Muscle layer of duodenum (tissue), 2 donors: ENCODE results near the gene ERP29.
"Not testable (repeated sequence)": the region's sequence is repeated elsewhere in the genome, so short reads cannot be mapped to it uniquely, and the experiment has no call there.

ENCODE experiments used
- H3K27ac ChIP-seq: one replicate; pipeline ENCODE4 v1.7.0; 2013; ENCODE audit warnings: mild to moderate bottlenecking, low read length
- H3K27me3 ChIP-seq: one replicate; pipeline ENCODE4 v1.7.0; 2013; ENCODE audit warnings: low read depth, mild to moderate bottlenecking, control low read depth, low read length
- H3K36me3 ChIP-seq, 2 donors: one replicate each; pipeline ENCODE4 v1.7.0; 2013; ENCODE audit warnings: low read length in 2 of 2, control low read depth in 1 of 2, mild to moderate bottlenecking in 1 of 2; ENCODE audit not compliant: insufficient read depth in 2 of 2, control insufficient read depth in 1 of 2
- H3K4me1 ChIP-seq, 2 donors: one replicate each; pipeline ENCODE4 v1.7.0; 2013; ENCODE audit warnings: low read length in 2 of 2, mild to moderate bottlenecking in 2 of 2, control low read depth in 1 of 2, moderate library complexity in 1 of 2; ENCODE audit not compliant: insufficient read depth in 2 of 2, control insufficient read depth in 1 of 2
- H3K4me3 ChIP-seq, 2 donors: one replicate each; pipeline ENCODE4 v1.7.0; 2013; ENCODE audit warnings: low read length in 2 of 2, low read depth in 1 of 2, mild to moderate bottlenecking in 1 of 2
- H3K9me3 ChIP-seq, 2 donors: one replicate each; pipeline ENCODE4 v1.7.0; 2013; ENCODE audit warnings: low read length in 2 of 2, control low read depth in 1 of 2, mild to moderate bottlenecking in 1 of 2; ENCODE audit not compliant: control insufficient read depth in 1 of 2
- donor health status: healthy.

The ERP29 gene

GRCh38 chr12:111991946-111992345 is 21.3 kb upstream of the ERP29 start:
- no peaks in the 10 kb centered on the region for H3K27me3 ChIP-seq
- no peak overlapping the region for H3K4me3 ChIP-seq
- no peaks in the 10 kb centered on the region for H3K36me3 ChIP-seq
- no peak overlapping the region for H3K27ac ChIP-seq
- no peaks in the 10 kb centered on the region for H3K4me1 ChIP-seq
- H3K9me3 ChIP-seq: no peaks in the 10 kb centered on the region

DNA sequence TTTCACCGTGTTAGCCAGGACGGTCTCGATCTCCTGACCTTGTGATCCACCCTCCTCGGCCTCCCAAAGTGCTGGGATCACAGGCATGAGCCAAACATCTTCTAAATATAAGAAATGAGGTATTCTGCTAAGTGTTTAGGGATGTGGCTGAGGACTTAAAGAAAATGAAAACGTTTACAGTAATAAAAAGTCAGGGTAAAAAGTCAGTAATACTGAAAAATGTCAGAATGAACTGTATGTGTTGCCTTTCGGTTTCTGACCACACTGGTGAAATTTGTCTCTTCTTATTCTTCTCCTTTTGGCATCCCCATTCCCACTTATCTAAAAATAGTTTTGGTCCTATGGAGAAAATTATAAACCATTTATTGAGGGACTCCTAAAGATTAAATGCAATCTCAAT is 20.8 kb upstream of the ERP29 start:
- H3K36me3 ChIP-seq: no peaks in the 10 kb centered on the region
- H3K27ac ChIP-seq: no peak overlapping the region
- no peaks in the 10 kb centered on the region for H3K27me3 ChIP-seq
- no peak overlapping the region for H3K4me3 ChIP-seq
- H3K4me1 ChIP-seq: no peaks in the 10 kb centered on the region
- no peaks in the 10 kb centered on the region for H3K9me3 ChIP-seq

DNA sequence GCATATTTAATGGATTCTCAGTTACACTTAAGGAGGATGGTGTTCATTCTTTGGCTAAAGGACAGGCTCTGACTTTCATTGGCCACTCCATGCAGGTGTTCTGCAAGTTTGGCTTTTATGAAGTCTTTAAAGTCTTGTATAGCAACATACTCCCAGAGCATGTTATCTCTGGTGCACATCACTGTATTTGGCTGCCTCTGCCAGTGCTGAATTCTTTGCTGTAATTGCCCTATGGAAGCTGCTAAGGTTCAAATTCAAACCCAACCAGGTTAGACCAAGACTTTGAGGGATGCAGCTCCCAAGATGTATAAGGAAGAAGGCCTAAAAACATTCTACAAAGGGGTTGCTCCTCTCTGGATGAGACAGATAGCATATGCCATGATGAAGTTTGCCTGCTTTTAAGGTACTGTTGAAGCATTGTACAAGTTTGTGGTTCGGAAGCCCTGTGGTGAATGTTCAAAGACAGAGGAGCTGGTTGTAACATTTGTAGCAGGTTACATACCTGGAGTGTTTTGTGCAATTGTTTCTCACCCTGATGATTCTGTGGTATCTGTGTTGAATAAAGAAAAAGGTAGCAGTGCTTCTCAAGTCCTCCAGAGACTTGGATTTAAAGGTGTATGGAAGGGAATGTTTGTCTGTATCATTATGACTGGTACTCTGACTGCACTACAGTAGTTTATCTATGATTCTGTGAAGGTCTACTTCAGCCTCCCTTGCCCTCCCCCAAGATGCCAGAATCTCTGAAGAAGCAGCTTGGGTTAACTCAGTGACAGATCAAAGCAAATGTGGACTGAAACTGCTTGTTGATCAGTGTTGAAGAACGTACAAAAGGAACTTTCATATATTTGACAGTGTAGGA is 19.7 kb upstream of the ERP29 start:
- Histone ChIP-seq H3K27ac (no peak overlapping the region), H3K9me3 (no peaks in the 10 kb centered on the region), H3K27me3 (no peaks in the 10 kb centered on the region), H3K36me3 (no peaks in the 10 kb centered on the region), H3K4me1 (no peaks in the 10 kb centered on the region), H3K4me3 (no peak overlapping the region)

DNA sequence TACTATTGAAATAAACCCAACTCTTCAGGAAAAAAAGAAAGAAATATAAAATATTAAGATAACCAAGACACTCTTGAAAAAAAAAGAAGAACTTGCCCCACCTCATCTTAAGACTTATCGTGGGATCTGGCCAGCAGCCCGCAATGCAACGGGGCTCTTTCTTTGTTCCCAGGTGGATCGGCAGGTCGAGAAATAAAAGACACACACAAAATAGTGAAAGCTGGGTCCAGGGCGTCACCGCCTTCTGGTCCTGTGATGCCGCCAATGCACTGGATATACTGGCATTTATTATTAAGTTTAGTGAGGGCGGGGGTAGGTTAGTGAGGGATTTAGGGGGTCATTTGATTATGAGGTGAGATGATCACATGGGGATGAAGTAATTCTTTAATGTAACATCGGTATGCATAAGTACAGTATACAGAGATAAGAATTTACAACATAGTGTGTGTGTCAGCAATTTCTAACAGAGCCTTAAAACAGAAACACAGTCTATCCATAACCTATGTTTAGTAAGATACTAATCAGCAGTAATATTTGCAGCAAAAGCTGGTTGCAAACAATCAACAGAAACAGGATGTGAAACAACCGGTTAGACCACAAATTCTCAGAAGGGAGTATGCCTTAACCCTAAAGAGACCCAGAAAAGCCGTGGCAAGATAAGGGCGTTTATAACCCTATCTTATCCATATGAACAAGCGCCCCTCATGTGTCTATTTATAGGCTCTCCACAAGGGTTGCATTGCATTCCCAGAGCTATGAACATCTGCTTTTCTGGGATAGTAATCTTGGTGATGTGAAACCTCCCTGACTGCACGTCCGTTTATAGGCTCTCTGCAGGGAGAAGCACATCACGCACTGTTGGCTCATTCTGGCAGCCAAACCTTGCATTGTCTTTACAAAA is 18.8 kb upstream of the ERP29 start:
- H3K27ac ChIP-seq, H3K36me3 ChIP-seq, H3K9me3 ChIP-seq, H3K4me1 ChIP-seq, H3K27me3 ChIP-seq: not testable (repeated sequence)
- peak overlapping the region in 1 of 2 donors; percentile 21 for H3K4me3 ChIP-seq

DNA sequence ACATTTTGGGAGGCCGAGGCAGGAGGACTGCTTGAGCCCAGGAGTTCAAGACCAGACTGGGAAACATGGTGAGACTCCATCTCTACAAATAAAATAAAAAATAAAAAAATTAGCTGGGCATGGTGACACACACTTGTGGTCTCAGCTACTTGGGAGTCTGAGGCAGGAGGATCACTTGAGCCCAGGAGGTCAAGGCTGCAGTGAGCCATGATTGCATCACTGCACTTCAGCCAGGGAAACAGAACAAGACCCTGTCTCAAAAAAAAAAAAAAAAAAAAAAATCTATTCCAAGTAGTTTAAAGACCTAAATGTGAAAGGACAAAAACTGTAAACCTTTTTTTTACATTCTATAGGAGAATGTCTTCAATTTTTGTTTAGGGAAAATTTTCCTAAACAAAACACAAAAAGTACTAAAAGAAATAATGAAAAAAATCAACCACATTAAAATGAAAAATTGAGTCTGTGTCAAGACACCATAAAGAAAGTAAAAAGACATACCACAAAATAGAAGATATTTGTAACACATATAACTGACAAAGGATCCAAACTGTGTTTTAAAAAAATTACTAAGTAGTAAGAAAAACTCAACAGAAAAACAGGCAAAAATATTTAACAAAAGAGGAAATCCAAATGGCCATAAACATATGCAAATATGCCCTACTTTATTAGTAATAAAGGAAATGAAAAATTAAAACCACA is 17.3 kb upstream of the ERP29 start:
- H3K27ac ChIP-seq: no peak overlapping the region

GRCh38 chr12:111997300-111997699 is 15.9 kb upstream of the ERP29 start:
- Histone ChIP-seq H3K9me3 (no peaks in the 10 kb centered on the region), H3K27me3 (no peaks in the 10 kb centered on the region), H3K4me1 (no peaks in the 10 kb centered on the region), H3K27ac (no peak overlapping the region), H3K4me3 (no peak overlapping the region), H3K36me3 (no peaks in the 10 kb centered on the region)

More for the DNA sequence above, 17.3 kb upstream of the ERP29 start:
- H3K27me3 ChIP-seq: no peaks in the 10 kb centered on the region
- H3K4me1 ChIP-seq: no peaks in the 10 kb centered on the region
- H3K4me3 ChIP-seq: no peak overlapping the region
- H3K9me3 ChIP-seq: no peaks in the 10 kb centered on the region
- no peaks in the 10 kb centered on the region for H3K36me3 ChIP-seq

DNA sequence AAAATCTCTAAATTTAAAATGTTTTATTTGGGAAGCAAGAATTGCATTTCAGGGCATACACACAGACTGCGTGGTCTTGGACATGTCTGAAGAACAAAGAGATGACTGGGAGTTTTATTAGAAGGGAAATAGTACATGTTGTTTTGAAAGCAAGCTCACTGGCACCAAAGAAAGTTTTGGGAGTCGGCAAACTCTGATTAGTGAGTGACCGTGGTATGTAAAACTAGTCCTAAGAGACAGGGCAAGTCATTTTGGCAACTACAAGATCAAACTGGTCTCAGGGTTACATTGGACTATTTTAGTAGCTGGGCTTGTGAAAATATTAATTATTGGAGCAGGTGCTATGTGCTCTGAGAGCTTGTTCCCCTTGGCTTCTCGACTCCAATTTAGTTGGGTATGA is 15.2 kb upstream of the ERP29 start:
- Histone ChIP-seq H3K9me3 (no peaks in the 10 kb centered on the region), H3K27ac (no peak overlapping the region), H3K27me3 (no peaks in the 10 kb centered on the region), H3K4me3 (no peak overlapping the region), H3K4me1 (no peaks in the 10 kb centered on the region), H3K36me3 (no peaks in the 10 kb centered on the region)

DNA sequence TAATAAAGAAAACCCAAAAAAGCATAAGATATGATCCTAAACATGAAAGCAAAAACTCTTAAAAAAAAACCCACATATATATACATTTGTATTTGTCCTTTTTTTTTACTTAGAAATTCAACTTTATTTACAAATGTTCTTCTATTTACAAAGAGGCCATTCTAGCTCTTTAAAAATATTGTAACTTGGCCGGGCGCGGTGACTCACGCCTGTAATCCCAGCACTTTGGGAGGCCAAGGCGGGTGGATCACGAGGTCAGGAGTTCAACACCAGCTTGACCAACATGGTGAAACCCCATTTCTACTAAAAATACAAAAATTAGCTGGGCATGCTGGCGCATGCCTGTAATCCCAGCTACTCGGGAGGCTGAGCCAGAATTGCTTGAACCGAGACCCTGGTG is 14.1 kb upstream of the ERP29 start:
- H3K36me3 ChIP-seq, H3K27ac ChIP-seq, H3K4me1 ChIP-seq, H3K4me3 ChIP-seq, H3K27me3 ChIP-seq, H3K9me3 ChIP-seq: not testable (repeated sequence)

DNA sequence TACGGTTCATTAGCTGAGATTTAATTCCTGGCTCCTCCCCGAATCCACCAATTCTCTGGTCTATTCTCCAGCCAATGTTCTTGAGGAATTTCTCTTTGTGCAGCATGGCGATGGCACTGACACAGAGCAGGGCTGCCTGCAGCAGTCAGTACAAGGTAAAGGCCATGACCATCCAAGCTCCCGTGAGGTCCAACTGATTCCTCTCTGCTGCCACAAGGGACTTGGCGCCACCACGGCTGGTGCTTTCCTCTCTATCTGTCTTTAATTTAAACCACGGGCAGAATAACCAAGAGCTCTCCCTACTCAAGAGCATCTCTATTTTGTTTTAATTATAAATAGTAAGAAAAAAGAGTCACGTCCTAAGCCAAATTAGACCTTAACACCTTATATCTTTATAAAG is 12.4 kb upstream of the ERP29 start:
- H3K4me3 ChIP-seq: no peak overlapping the region
- H3K36me3 ChIP-seq: no peaks in the 10 kb centered on the region
- H3K27ac ChIP-seq: no peak overlapping the region
- H3K27me3 ChIP-seq: no peaks in the 10 kb centered on the region
- H3K4me1 ChIP-seq: no peaks in the 10 kb centered on the region
- H3K9me3 ChIP-seq: no peaks in the 10 kb centered on the region

- H3K36me3 ChIP-seq: no peaks in the 10 kb centered on the region
- no peak overlapping the region for H3K27ac ChIP-seq
- no peaks in the 10 kb centered on the region for H3K27me3 ChIP-seq
- H3K4me3 ChIP-seq: no peak overlapping the region
- H3K9me3 ChIP-seq: no peaks in the 10 kb centered on the region
- H3K4me1 ChIP-seq: no peaks in the 10 kb centered on the region
Measured at GRCh38 chr12:112001576-112001975, 11.7 kb upstream of the ERP29 start.

GRCh38 chr12:112004041-112004440 is 9.2 kb upstream of the ERP29 start:
- H3K36me3 ChIP-seq: no peaks in the 10 kb centered on the region
- H3K4me1 ChIP-seq: no peaks in the 10 kb centered on the region
- no peaks in the 10 kb centered on the region for H3K9me3 ChIP-seq
- H3K4me3 ChIP-seq: no peak overlapping the region
- no peak overlapping the region for H3K27ac ChIP-seq
- no peaks in the 10 kb centered on the region for H3K27me3 ChIP-seq
